ENCODE data around the gene REM2. TPM values are rescaled to one million over a fixed set of nuclear protein-coding genes. Genes with fewer than 3 reads are reported as not detected.

The REM2 gene
- polyA plus RNA-seq, 1 donor (not counting 4 experiments of a cell fraction or from before 2014, with no cell fraction given), result 0.05 TPM

DNA sequence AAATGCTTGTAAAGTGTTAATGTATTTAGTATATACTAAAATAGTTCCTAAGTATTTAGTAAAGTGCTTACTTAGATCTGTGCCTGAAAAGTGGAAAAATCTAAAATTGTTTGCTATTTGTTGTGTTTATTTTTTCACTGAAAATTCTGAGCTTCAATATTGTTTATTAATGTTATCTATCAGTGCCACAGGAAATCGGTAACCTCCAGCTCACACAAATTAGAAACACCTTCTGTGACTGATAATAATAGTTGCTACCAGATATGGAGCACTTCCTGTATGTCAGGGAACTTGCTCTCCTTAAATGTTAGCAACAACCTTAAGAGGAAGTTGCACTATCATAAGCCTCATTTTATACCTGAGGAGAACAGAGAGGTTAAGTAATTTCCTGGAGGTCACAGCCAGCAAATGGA is 12.2 kb upstream of the REM2 start:
- TF ChIP-seq, protein P1, sequence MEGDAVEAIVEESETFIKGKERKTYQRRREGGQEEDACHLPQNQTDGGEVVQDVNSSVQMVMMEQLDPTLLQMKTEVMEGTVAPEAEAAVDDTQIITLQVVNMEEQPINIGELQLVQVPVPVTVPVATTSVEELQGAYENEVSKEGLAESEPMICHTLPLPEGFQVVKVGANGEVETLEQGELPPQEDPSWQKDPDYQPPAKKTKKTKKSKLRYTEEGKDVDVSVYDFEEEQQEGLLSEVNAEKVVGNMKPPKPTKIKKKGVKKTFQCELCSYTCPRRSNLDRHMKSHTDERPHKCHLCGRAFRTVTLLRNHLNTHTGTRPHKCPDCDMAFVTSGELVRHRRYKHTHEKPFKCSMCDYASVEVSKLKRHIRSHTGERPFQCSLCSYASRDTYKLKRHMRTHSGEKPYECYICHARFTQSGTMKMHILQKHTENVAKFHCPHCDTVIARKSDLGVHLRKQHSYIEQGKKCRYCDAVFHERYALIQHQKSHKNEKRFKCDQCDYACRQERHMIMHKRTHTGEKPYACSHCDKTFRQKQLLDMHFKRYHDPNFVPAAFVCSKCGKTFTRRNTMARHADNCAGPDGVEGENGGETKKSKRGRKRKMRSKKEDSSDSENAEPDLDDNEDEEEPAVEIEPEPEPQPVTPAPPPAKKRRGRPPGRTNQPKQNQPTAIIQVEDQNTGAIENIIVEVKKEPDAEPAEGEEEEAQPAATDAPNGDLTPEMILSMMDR (optimal IDR thresholded peaks at IDR 0.05 in 1 of 3, IDR thresholded peaks at IDR 0.05 in 1 of 3, conservative IDR thresholded peaks at IDR 0.05 in 1 of 3; ENCODE audit: extremely low read depth in 1 of 3, insufficient read depth in 2 of 3, low read length in 3 of 3), result no peak
- no peak for TF ChIP-seq EZH2 (IDR thresholded peaks at IDR 0.05; ENCODE audit: low read length)
- Histone ChIP-seq H3K27ac (ENCODE audit: control insufficient read depth, insufficient read depth, low read length) (peak overlapping the region; percentile 93), H3K36me3 (ENCODE audit: control insufficient read depth in 2 of 2, extremely low read depth in 1 of 2, insufficient read depth in 2 of 2, low read length in 2 of 2) (peaks cover 18 to 19% of the 10 kb centered on the region in 2 experiments), H3K4me1 (ENCODE audit: control insufficient read depth, extremely low read depth, insufficient read depth, low read length) (peaks cover 20% of the 10 kb centered on the region), H2AFZ (ENCODE audit: control insufficient read depth, low read length) (peak overlapping the region; percentile 79), H4K20me1 (ENCODE audit: control insufficient read depth, extremely low read depth, insufficient read depth, low read length) (no peaks in the 10 kb centered on the region), H3K9ac (ENCODE audit: control insufficient read depth, extremely low read depth, insufficient read depth, low read length) (peak overlapping the region; percentile 85), H3K9me1 (ENCODE audit: control insufficient read depth, extremely low read depth, insufficient read depth, low read length) (no peaks in the 10 kb centered on the region), H3K27me3 (ENCODE audit: control insufficient read depth, extremely low read depth, insufficient read depth, low read length) (no peaks in the 10 kb centered on the region), H3K4me2 (ENCODE audit: control insufficient read depth, extremely low read depth, insufficient read depth, low read depth, low read length) (peak overlapping the region; percentile 99), H3K9me3 (ENCODE audit: control insufficient read depth, low read depth, low read length) (no peaks in the 10 kb centered on the region), H3K4me3 (ENCODE audit: control insufficient read depth in 2 of 3, extremely low read depth in 1 of 3, insufficient read depth in 2 of 3, low read depth in 1 of 3, low read length in 3 of 3) (peak overlapping the region; percentile 88 to 96 (median 95)), H3K79me2 (ENCODE audit: control insufficient read depth, insufficient read depth, low read length) (peaks cover 25% of the 10 kb centered on the region)
- FAIRE-seq, result no peak
- dilution Hi-C loops (cut with MboI; ENCODE audit: extremely low pct_ligation_motif_present, low sequenced_read_pairs), result no loop called here
- DNase-seq (ENCODE audit: low read depth, low spot score), result no peak

DNA sequence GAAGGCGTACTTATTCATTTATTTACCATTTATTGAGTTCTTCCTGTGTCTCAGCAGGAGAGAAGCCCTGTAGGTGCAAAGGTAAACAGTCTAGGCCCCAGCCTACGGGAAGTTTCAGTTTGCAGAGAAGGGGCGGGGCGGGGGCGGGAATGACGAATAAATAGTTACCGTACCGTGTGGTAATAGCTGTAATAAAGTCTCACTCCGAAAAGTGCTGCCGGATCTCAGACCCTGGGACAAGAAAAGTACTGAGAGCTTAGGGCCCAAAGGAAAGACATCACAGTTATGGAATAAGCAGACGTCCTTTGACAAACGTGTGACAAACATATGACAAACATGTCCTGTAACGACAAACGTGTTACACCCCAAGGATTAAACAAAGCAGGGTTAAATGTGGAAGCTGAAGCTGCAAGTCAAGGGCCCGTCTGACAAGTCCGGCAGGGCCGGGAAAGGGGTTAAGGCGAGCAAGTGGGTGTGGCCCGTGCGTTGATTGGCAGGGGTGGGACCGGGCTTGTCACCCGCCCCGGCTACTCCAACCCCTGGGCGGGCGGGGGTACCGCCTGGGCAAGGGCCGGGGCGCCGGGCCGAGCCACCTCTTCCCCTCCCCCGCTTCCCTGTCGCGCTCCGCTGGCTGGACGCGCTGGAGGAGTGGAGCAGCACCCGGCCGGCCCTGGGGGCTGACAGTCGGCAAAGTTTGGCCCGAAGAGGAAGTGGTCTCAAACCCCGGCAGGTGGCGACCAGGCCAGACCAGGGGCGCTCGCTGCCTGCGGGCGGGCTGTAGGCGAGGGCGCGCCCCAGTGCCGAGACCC is 11.6 kb upstream of the REM2 start, which contains the start of gene LRP10:
Gene LRP10 (plus strand): TSS at position 517 of the 809 bp plus-strand sequence. CDS start 564 bp downstream, outside the sequence.
- FAIRE-seq, result no peak

More for the DNA sequence above, 11.6 kb upstream of the REM2 start, which contains the start of gene LRP10:
- Histone ChIP-seq H3K27me3 (ENCODE audit: control insufficient read depth, extremely low read depth, insufficient read depth, low read length) (no peaks in the 10 kb centered on the region), H3K4me2 (ENCODE audit: control insufficient read depth, extremely low read depth, insufficient read depth, low read depth, low read length) (peak within 1 kb of the TSS; percentile 99), H3K9ac (ENCODE audit: control insufficient read depth, extremely low read depth, insufficient read depth, low read length) (peak within 1 kb of the TSS; percentile 85), H3K27ac (ENCODE audit: control insufficient read depth, insufficient read depth, low read length) (peak within 1 kb of the TSS; percentile 93), H3K4me1 (ENCODE audit: control insufficient read depth, extremely low read depth, insufficient read depth, low read length) (peaks cover 20% of the 10 kb centered on the region), H2AFZ (ENCODE audit: control insufficient read depth, low read length) (peak within 1 kb of the TSS; percentile 92), H3K9me1 (ENCODE audit: control insufficient read depth, extremely low read depth, insufficient read depth, low read length) (no peaks in the 10 kb centered on the region), H3K36me3 (ENCODE audit: control insufficient read depth in 2 of 2, extremely low read depth in 1 of 2, insufficient read depth in 2 of 2, low read length in 2 of 2) (peaks cover 24 to 25% of the 10 kb centered on the region in 2 experiments), H3K79me2 (ENCODE audit: control insufficient read depth, insufficient read depth, low read length) (peaks cover 25% of the 10 kb centered on the region), H4K20me1 (ENCODE audit: control insufficient read depth, extremely low read depth, insufficient read depth, low read length) (no peaks in the 10 kb centered on the region), H3K9me3 (ENCODE audit: control insufficient read depth, low read depth, low read length) (no peaks in the 10 kb centered on the region), H3K4me3 (ENCODE audit: control insufficient read depth in 2 of 3, extremely low read depth in 1 of 3, insufficient read depth in 2 of 3, low read depth in 1 of 3, low read length in 3 of 3) (peak within 1 kb of the TSS; percentile 88 to 96 (median 95))
- TF ChIP-seq, protein P1 (optimal IDR thresholded peaks at IDR 0.05 in 1 of 3, IDR thresholded peaks at IDR 0.05 in 1 of 3, conservative IDR thresholded peaks at IDR 0.05 in 1 of 3; ENCODE audit: extremely low read depth in 1 of 3, insufficient read depth in 2 of 3, low read length in 3 of 3), result no peak
- no peak for TF ChIP-seq EZH2 (IDR thresholded peaks at IDR 0.05; ENCODE audit: low read length)
- dilution Hi-C loops (cut with MboI; ENCODE audit: extremely low pct_ligation_motif_present, low sequenced_read_pairs), result no loop called here
- no peak for DNase-seq (ENCODE audit: low read depth, low spot score)
